Activated CD8-positive, alpha-beta memory T cell treated with anti-CD3 and anti-CD28 coated beads, Interleukin-2, amount 50 U/mL, for 4 hours (primary cell): ENCODE measurements around the gene S100A16.
"Not testable (repeated sequence)": the region's sequence is repeated elsewhere in the genome, so short reads cannot be mapped to it uniquely, and the experiment has no call there.

Experiments
- DNase-seq: peaks from one replicate; pipeline ENCODE4 v3.0.0-alpha.2; 2020

The S100A16 gene

GRCh38 chr1:153614189-153614900 lies 1.4 kb upstream of the S100A16 start:
- DNase-seq = no peak

- no peak for DNase-seq
Observed at GRCh38 chr1:153613406-153613805, 469 bp upstream of the S100A16 start.

DNA sequence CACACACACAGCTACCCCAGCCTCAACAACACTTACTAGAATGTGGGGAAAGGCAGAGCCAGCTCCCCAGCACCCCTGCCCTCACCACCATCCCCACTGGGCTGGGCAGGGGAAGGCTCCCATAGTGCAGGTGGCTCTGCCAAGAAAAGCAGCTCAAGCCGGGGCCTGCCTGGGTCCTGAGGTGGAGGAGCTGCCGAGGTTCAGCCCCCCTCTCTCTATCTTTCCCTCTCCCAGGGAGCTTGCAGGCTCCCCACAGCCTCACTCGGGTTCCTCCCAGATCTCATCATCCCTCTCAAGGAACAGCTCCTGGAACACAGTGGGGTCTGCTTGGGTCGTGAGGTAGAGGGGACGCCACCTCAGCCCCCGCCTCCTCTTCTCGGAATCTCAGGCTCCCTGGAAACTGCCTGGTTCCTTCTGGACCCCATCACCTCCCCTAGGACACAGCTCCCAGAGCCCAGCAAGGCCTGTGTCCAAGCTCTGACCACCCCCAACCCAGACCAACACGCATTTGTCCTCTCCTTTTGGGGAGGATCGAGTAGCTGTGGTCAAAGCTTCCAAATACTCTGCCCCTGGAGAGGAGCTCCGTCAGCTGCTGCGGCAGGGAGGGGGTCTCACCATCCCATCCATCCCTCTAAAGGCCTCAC lies 704 bp downstream of the S100A16 start:
- no peak for DNase-seq

DNA sequence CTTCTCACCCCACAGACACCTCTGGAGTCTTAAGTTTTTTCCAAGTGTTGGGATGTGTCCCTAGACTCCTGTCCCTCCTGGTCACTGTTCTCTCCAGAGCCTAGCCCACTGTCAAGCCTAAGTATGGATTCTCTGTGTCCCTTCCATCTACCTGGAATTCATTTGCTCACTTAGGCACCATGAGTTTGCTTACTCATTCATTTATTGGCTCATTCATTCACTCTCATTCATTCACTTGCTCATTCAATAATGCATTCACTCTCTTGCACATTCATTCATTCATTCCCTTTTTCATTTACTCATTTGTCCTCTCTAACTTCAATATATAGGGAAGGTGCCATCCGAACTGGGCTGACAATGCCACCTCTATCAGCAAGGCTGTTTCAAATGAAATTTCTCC lies 1.6 kb downstream of the S100A16 start:
- DNase-seq = no peak

GRCh38 chr1:153610811-153611301 lies 2.1 kb downstream of the S100A16 start:
- no peak for DNase-seq

GRCh38 chr1:153610334-153610733 lies 2.6 kb downstream of the S100A16 start:
- no peak for DNase-seq

GRCh38 chr1:153609585-153609907 lies 3.4 kb downstream of the S100A16 start:
- no peak for DNase-seq

- DNase-seq = no peak
Observed at GRCh38 chr1:153608742-153609584, 4.0 kb downstream of the S100A16 start.

DNA sequence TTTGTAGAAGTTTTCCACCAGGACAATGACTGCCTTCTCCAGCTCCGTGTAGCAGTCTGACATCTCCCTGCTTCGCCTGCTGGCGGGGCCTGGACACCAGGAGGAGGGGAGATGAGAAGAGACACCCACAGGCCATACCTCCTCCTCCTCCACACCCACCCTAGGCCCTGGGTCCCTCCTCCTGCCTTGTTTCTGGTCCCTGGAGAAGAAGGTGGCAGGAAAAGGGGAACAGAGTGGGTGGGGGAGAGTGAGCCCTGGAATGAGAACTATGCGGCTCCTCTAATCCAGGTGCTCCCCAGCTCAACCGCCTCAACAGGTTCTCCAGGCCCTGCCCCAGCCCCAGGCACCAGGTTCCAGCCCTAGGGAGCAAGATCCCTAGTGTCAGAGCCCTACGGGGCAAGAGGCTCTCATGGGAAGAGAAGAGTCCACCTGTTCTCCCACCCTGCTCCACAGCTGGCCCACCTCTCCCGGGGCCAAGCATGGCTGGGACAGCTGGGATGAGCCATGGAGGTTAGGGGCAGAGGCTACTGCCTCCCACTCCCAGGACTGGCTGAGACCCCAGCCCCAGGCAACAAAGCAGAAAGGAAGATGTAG lies 4.8 kb downstream of the S100A16 start:
- DNase-seq = no peak

DNA sequence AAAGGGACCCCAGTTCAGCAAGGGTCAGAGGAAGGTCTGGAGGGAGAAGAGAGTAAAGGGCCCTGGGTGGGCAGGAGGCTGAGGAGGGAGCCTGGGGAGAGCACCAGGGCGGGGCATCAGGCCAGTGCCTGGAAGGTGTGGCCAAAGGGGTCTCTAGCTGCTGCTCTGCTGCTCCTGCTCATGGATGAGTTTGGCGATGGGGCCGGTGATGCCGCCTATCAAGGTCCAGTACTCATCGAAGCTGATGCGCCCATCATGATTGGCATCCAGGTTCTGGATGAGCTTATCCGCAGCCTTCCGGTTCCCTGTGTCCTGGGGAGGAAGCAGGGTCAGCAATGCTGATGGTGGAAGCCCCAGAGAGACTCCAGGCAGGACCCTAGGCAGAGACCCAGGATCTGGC lies 5.6 kb downstream of the S100A16 start:
- DNase-seq = no peak

- no peak for DNase-seq
Observed at GRCh38 chr1:153606194-153606593, 6.7 kb downstream of the S100A16 start.

- no peak for DNase-seq
Observed at GRCh38 chr1:153602749-153603148, 10.2 kb downstream of the S100A16 start.

DNA sequence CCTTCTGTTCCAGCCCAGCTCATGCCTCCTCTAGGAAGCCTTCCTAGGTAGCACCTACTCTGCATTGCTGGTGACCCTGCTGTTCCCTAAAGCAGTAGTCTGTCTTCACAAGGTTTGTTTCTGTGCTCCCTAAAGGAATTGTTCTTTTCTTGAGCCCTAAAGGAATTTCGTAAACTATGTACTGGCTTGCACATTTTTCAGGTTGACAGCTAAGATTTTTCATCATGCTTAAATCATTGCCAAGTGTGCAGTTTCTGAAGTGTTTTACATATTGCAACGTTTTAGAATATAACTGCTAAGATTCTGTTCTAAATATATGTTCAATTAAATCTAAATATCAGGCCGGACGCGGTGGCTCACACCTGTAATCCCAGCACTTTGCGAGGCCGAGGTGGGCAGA lies 13.1 kb downstream of the S100A16 start:
- DNase-seq = no peak

DNA sequence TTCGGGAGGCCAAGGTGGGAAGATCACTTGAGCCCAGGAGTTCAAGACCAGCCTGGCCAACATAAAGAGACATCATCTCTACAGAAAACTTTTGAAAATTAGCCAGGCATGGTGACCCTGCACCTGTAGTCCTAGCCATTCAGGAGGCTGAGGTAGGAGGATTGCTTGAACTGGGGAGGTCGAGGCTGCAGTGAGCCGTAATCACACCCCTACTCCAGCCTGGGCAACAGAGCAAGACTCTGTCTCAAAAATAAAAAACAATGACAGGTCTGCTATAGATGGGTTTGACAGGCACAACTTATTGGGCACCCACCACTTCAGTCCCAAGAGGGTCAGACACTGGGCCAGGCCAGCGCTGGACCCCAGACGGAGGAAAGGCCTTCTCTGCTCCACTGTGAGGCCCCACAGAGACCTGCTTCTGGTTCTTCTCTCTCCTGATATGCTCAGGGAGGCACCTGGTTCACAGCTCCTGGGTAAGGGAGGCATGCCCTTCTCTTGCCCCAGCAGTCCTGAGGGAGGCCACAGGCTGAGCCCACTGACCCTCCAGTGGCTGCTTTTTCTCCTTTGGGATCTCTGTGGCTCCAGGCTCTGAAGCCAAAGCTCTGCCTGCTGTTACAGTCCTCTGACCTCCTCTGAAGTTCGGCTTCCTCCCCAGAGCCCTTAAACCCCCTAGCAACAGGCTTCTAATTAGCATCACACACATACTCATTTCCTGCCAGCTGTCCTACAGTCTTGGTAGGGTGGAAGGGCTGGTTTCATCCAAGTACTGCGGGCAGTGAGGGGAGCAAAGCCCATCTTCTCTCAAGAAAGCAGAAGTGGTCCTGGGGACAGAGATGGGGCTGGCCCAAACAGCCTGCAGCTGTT lies 14.4 kb downstream of the S100A16 start:
- DNase-seq = no peak

GRCh38 chr1:153597206-153597605 lies 15.7 kb downstream of the S100A16 start:
- no peak for DNase-seq

DNA sequence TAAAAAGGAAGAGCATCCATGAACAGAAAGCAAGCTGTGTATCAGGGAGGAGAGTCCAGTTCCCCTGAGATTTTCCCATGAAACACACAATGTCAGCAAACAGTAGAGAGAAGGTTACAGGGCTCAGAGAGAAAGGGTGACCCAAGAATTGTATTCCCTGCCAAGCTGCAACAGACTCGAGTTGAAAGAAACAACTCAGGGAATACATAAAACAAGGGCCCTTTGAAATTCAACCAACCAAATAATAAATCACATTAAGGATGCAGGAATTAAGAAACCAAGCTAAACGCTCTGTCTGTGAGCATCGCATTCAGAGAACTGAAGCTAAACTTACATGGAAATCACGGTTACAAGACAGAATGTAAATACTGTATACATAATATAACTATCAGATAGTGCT lies 20.2 kb downstream of the S100A16 start:
- no peak for DNase-seq

- no peak for DNase-seq
Observed at GRCh38 chr1:153588482-153588881, 24.5 kb downstream of the S100A16 start.

DNA sequence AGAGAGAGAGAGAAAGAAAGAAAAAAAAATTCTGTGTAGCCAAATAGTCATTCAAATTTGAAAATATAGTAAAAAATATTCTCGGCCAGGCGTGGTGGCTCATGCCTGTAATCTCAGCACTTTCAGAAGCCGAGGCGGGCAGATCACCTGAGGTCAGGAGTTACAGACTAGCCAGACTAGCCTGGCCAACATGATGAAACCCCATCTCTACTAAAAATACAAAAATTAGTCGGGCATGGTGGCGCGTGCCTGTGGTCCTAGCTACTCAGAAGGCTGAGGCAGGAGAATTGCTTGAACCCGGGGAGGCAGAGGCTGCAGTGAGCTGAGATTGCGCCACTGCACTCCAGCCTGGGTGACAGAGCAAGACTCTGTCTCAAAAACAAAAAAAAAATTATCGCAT lies 24.9 kb downstream of the S100A16 start:
- DNase-seq = not testable (repeated sequence)

- DNase-seq = no peak
Observed at GRCh38 chr1:153587314-153587713, 25.6 kb downstream of the S100A16 start.

GRCh38 chr1:153586347-153586746 lies 26.6 kb downstream of the S100A16 start:
- no peak for DNase-seq

DNA sequence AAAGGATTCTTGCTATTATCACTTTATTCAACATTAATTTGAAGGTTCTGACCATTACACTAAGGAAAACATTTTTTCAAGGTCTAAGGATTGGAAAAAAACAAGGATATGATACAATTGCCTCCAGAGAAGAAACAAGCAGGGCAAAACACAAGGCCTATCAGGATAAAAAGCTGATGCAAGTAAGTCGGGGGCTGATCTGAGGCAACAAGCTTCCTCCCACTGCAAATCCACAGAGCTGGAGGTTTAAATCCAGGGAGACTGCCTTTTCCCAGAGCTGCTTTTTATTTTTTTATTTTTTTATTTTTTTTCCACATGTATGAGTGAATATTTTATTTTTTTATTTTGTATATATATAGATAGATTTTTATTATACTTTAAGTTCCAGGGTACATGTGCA lies 27.9 kb downstream of the S100A16 start:
- no peak for DNase-seq

DNA sequence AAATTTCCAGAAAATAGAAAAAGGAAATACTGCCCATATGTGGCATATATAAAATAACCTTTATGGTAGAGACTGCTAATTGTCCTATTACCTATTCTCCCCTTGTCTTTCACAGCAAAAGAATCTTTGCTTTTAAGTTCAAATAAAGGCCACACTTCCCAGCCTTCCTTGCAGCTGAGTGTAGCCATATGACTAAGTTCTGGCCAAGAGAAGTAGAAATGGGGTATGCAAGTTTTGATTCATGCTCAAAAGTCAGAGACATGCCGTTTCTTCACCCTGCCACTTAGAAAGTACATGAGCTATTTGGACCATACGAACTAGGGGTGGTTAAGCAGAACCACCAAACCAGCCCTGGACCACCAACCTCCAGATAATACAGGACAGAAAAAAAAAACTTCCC lies 29.0 kb downstream of the S100A16 start:
- DNase-seq = no peak
